ENCODE measurements around the gene NFATC1. TPM values are rescaled to one million over a fixed set of nuclear protein-coding genes. Genes with fewer than 3 reads are reported as not detected.

The NFATC1 gene
- total RNA-seq: 100 to 1,000 TPM in 1 of 5 donors, 10 to 100 TPM in 4; 58.1 to 108 (median 66.0) TPM
- 28.5 TPM for total RNA-seq (2013)
- 41.7 to 355 (median 87.8) reads per million in 29 experiments for total RNA-seq

DNA sequence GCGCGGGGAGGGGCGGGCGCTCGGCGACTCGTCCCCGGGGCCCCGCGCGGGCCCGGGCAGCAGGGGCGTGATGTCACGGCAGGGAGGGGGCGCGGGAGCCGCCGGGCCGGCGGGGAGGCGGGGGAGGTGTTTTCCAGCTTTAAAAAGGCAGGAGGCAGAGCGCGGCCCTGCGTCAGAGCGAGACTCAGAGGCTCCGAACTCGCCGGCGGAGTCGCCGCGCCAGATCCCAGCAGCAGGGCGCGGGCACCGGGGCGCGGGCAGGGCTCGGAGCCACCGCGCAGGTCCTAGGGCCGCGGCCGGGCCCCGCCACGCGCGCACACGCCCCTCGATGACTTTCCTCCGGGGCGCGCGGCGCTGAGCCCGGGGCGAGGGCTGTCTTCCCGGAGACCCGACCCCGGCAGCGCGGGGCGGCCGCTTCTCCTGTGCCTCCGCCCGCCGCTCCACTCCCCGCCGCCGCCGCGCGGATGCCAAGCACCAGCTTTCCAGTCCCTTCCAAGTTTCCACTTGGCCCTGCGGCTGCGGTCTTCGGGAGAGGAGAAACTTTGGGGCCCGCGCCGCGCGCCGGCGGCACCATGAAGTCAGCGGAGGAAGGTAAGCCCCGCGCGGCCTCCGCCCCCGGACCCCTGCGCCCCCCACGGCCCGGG is at the start of gene NFATC1:
TSS of gene NFATC1 (plus strand) at position 170 of the 644 bp plus-strand sequence. CDS start at position 465, 295 bp downstream.
- WGBS (ENCODE audit: insufficient coverage): under 1% methylated on average over 79 of the region's 91 CpGs
- DNase-seq (peak in 34 of 35 experiments; percentile 35 to 87 (median 66)), ATAC-seq (replicated peaks in 1 of 4) (peak; percentile 10 to 54 (median 12))
- H3K27me3 ChIP-seq (replicated peaks in 1 of 2; ENCODE audit: control insufficient read depth in 2 of 2, extremely low read depth in 1 of 2, insufficient read depth in 2 of 2, low read length in 1 of 2): peaks cover 0 to 29% of the 10 kb centered on the region in 2 experiments
- peak within 1 kb of the TSS; percentile 69 for H3K27ac ChIP-seq (ENCODE audit: low read length)
- H3K4me3 ChIP-seq (ENCODE audit: control insufficient read depth in 1 of 2, extremely low read depth in 1 of 2, low read length in 1 of 2): peak within 1 kb of the TSS; percentile 35 to 68
- H3K27ac Mint-ChIP-seq: peak within 1 kb of the TSS in 1 of 2 donors; percentile 69
- no peaks in the 10 kb centered on the region for H3K36me3 ChIP-seq (ENCODE audit: control insufficient read depth in 2 of 2, extremely low read depth in 1 of 2, insufficient read depth in 1 of 2, low read length in 1 of 2)
- POLR2A ChIA-PET: no interaction called here
- no peaks in the 10 kb centered on the region for H3K36me3 Mint-ChIP-seq
- peaks cover 33 to 38% (median 34%) of the 10 kb centered on the region in 3 donors for H3K4me1 Mint-ChIP-seq
- H3K9me3 Mint-ChIP-seq: no peaks in the 10 kb centered on the region
- no peaks in the 10 kb centered on the region for H3K9me3 ChIP-seq
- peaks cover 0 to 2% of the 10 kb centered on the region in 2 donors for H3K27me3 Mint-ChIP-seq
- H3K4me3 Mint-ChIP-seq: peak within 1 kb of the TSS; percentile 76 to 90 (median 84)
- CTCF ChIA-PET: interaction anchor here in 1 of 2 donors (0.7 to 1.2 kb wide), 2 partner anchors 10 to 128 kb away, joined by 3 read pairs; no protein-coding TSS in a partner anchor
- H3K4me1 ChIP-seq (ENCODE audit: control insufficient read depth in 1 of 2, extremely low read depth in 1 of 2, insufficient read depth in 2 of 2, low read length in 2 of 2): peaks cover 8 to 51% of the 10 kb centered on the region in 2 experiments

GRCh38 chr18:79345981-79346380 is 49.7 kb upstream of the NFATC1 start:
- H3K9me3 Mint-ChIP-seq: no peaks in the 10 kb centered on the region
- no peak overlapping the region for H3K27ac Mint-ChIP-seq
- H3K9me3 ChIP-seq: no peaks in the 10 kb centered on the region
- no peak overlapping the region for H3K4me3 Mint-ChIP-seq
- ChIA-PET CTCF (no interaction called here), POLR2A (no interaction called here)
- no peak for DNase-seq
- H3K36me3 Mint-ChIP-seq: peaks cover 66% of the 10 kb centered on the region
- H3K27me3 ChIP-seq (replicated peaks in 1 of 2; ENCODE audit: control insufficient read depth in 2 of 2, extremely low read depth in 1 of 2, insufficient read depth in 2 of 2, low read length in 1 of 2): no peaks in the 10 kb centered on the region
- H3K36me3 ChIP-seq (ENCODE audit: control insufficient read depth in 2 of 2, extremely low read depth in 1 of 2, insufficient read depth in 1 of 2, low read length in 1 of 2): peaks cover 6 to 73% of the 10 kb centered on the region in 2 donors
- H3K4me3 ChIP-seq (ENCODE audit: control insufficient read depth in 1 of 2, extremely low read depth in 1 of 2, low read length in 1 of 2): no peak overlapping the region
- H3K27me3 Mint-ChIP-seq: no peaks in the 10 kb centered on the region
- no peaks in the 10 kb centered on the region for H3K4me1 ChIP-seq (ENCODE audit: control insufficient read depth in 1 of 2, extremely low read depth in 1 of 2, insufficient read depth in 2 of 2, low read length in 2 of 2)
- H3K27ac ChIP-seq (ENCODE audit: low read length): no peak overlapping the region
- no peaks in the 10 kb centered on the region for H3K4me1 Mint-ChIP-seq
- WGBS (ENCODE audit: insufficient coverage): 98% methylated on average over 26 of the region's 26 CpGs
- no peak for ATAC-seq (replicated peaks in 1 of 4)

DNA sequence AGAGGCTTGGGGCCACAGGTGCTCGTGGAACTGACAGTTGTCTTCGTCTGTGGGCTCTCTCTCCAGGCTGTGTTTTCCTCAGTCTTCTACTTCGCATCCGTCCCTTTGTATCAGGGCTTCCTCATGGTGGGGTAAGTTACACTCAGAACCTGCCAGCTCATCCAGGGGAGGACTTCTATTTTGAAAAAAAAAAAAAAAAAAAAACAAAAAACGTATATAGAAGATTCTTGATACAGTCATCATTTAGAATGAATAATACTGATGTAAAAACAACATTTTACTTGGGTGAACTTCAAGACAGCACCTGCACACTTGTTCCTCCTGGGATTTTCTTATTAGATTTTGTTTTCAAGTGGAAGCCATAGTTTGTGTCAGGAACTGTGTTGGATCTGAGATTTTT is 47.7 kb upstream of the NFATC1 start:
- H3K9me3 ChIP-seq: no peaks in the 10 kb centered on the region
- Mint-ChIP-seq H3K27ac (no peak overlapping the region), H3K27me3 (no peaks in the 10 kb centered on the region), H3K36me3 (peaks cover 76% of the 10 kb centered on the region), H3K4me3 (no peak overlapping the region), H3K9me3 (no peaks in the 10 kb centered on the region), H3K4me1 (no peaks in the 10 kb centered on the region)
- POLR2A ChIA-PET: no interaction called here
- H3K4me3 ChIP-seq (ENCODE audit: control insufficient read depth in 1 of 2, extremely low read depth in 1 of 2, low read length in 1 of 2): no peak overlapping the region
- H3K27ac ChIP-seq (ENCODE audit: low read length): no peak overlapping the region
- H3K4me1 ChIP-seq (ENCODE audit: control insufficient read depth in 1 of 2, extremely low read depth in 1 of 2, insufficient read depth in 2 of 2, low read length in 2 of 2): no peaks in the 10 kb centered on the region
- H3K36me3 ChIP-seq (ENCODE audit: control insufficient read depth in 2 of 2, extremely low read depth in 1 of 2, insufficient read depth in 1 of 2, low read length in 1 of 2): peaks cover 6 to 79% of the 10 kb centered on the region in 2 donors
- H3K27me3 ChIP-seq (replicated peaks in 1 of 2; ENCODE audit: control insufficient read depth in 2 of 2, extremely low read depth in 1 of 2, insufficient read depth in 2 of 2, low read length in 1 of 2): no peaks in the 10 kb centered on the region
- DNase-seq: no peak
- no peak for ATAC-seq (replicated peaks in 1 of 4)
- CTCF ChIA-PET: no interaction called here
- WGBS (ENCODE audit: insufficient coverage): 67% methylated on average over 1 of the region's 5 CpGs

- POLR2A ChIA-PET: no interaction called here
- CTCF ChIA-PET: no interaction called here
- H3K4me1 Mint-ChIP-seq: no peaks in the 10 kb centered on the region
Observed at GRCh38 chr18:79352432-79352831, 43.3 kb upstream of the NFATC1 start.

DNA sequence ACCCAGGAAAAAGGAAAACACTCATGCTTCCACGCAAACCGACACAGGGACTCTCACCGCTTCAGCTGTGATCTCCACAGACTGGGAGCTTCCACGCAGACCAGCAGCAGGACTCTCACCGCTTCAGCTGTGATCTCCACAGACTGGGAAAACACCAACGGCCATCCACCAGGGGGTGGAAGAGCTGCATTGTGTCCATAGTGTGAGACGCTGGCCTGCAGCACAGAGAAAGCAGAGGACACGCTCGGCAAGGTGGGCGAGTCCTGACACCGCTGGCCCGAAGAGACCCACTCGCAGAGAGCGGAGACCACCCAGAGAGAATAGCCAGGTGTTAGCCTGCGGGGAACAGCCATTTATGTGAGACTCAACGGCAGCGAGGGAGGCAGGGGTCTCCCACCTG is 42.5 kb upstream of the NFATC1 start:
- Histone ChIP-seq H3K4me3 (ENCODE audit: control insufficient read depth in 1 of 2, extremely low read depth in 1 of 2, low read length in 1 of 2) (no peak overlapping the region), H3K27me3 (replicated peaks in 1 of 2; ENCODE audit: control insufficient read depth in 2 of 2, extremely low read depth in 1 of 2, insufficient read depth in 2 of 2, low read length in 1 of 2) (no peaks in the 10 kb centered on the region), H3K9me3 (no peaks in the 10 kb centered on the region), H3K4me1 (ENCODE audit: control insufficient read depth in 1 of 2, extremely low read depth in 1 of 2, insufficient read depth in 2 of 2, low read length in 2 of 2) (no peaks in the 10 kb centered on the region), H3K36me3 (ENCODE audit: control insufficient read depth in 2 of 2, extremely low read depth in 1 of 2, insufficient read depth in 1 of 2, low read length in 1 of 2) (peaks cover 0 to 34% of the 10 kb centered on the region in 2 donors), H3K27ac (ENCODE audit: low read length) (no peak overlapping the region)
- Mint-ChIP-seq H3K4me1 (no peaks in the 10 kb centered on the region), H3K27ac (no peak overlapping the region), H3K36me3 (peaks cover 34% of the 10 kb centered on the region), H3K4me3 (no peak overlapping the region), H3K9me3 (no peaks in the 10 kb centered on the region), H3K27me3 (no peaks in the 10 kb centered on the region)
- CTCF ChIA-PET: no interaction called here
- ATAC-seq (replicated peaks in 1 of 4) (no peak), DNase-seq (no peak)
- WGBS (ENCODE audit: insufficient coverage): 98% methylated on average over 15 of the region's 17 CpGs
- POLR2A ChIA-PET: no interaction called here

More at GRCh38 chr18:79352432-79352831, 43.3 kb upstream of the NFATC1 start:
- no peak overlapping the region for H3K4me3 ChIP-seq (ENCODE audit: control insufficient read depth in 1 of 2, extremely low read depth in 1 of 2, low read length in 1 of 2)
- DNase-seq: no peak
- Mint-ChIP-seq H3K4me3 (no peak overlapping the region), H3K27ac (no peak overlapping the region), H3K9me3 (no peaks in the 10 kb centered on the region), H3K36me3 (peaks cover 41% of the 10 kb centered on the region), H3K27me3 (no peaks in the 10 kb centered on the region)
- peaks cover 0 to 42% of the 10 kb centered on the region in 2 donors for H3K36me3 ChIP-seq (ENCODE audit: control insufficient read depth in 2 of 2, extremely low read depth in 1 of 2, insufficient read depth in 1 of 2, low read length in 1 of 2)
- no peaks in the 10 kb centered on the region for H3K4me1 ChIP-seq (ENCODE audit: control insufficient read depth in 1 of 2, extremely low read depth in 1 of 2, insufficient read depth in 2 of 2, low read length in 2 of 2)
- no peaks in the 10 kb centered on the region for H3K27me3 ChIP-seq (replicated peaks in 1 of 2; ENCODE audit: control insufficient read depth in 2 of 2, extremely low read depth in 1 of 2, insufficient read depth in 2 of 2, low read length in 1 of 2)
- no peaks in the 10 kb centered on the region for H3K9me3 ChIP-seq
- no peak for ATAC-seq (replicated peaks in 1 of 4)
- WGBS (ENCODE audit: insufficient coverage): 90% methylated on average over 2 of the region's 6 CpGs
- no peak overlapping the region for H3K27ac ChIP-seq (ENCODE audit: low read length)

- ATAC-seq (replicated peaks in 1 of 4) (no peak), DNase-seq (no peak)
- Mint-ChIP-seq H3K4me1 (no peaks in the 10 kb centered on the region), H3K9me3 (no peaks in the 10 kb centered on the region), H3K27me3 (no peaks in the 10 kb centered on the region), H3K4me3 (no peak overlapping the region), H3K27ac (no peak overlapping the region), H3K36me3 (peaks cover 33% of the 10 kb centered on the region)
- Histone ChIP-seq H3K27me3 (replicated peaks in 1 of 2; ENCODE audit: control insufficient read depth in 2 of 2, extremely low read depth in 1 of 2, insufficient read depth in 2 of 2, low read length in 1 of 2) (no peaks in the 10 kb centered on the region), H3K9me3 (no peaks in the 10 kb centered on the region), H3K36me3 (ENCODE audit: control insufficient read depth in 2 of 2, extremely low read depth in 1 of 2, insufficient read depth in 1 of 2, low read length in 1 of 2) (peaks cover 6 to 28% of the 10 kb centered on the region in 2 donors), H3K4me3 (ENCODE audit: control insufficient read depth in 1 of 2, extremely low read depth in 1 of 2, low read length in 1 of 2) (no peak overlapping the region), H3K27ac (ENCODE audit: low read length) (no peak overlapping the region), H3K4me1 (ENCODE audit: control insufficient read depth in 1 of 2, extremely low read depth in 1 of 2, insufficient read depth in 2 of 2, low read length in 2 of 2) (no peaks in the 10 kb centered on the region)
- ChIA-PET POLR2A (no interaction called here), CTCF (no interaction called here)
- WGBS (ENCODE audit: insufficient coverage): no CpG with 5 or more reads among the region's 8 CpGs
Observed at GRCh38 chr18:79354350-79354749, 41.4 kb upstream of the NFATC1 start.
